HG02763 (cell line): ENCODE results near the gene GJB2.
"Not testable (repeated sequence)": the region's sequence is repeated elsewhere in the genome, so short reads cannot be mapped to it uniquely, and the experiment has no call there.

Experiments
- ATAC-seq: cut with Tn5 transposase; IDR thresholded peaks from one replicate; pipeline ENCODE4 v1.9.1; 2021; ENCODE audit warnings: mild to moderate bottlenecking, moderate library complexity; ENCODE audit not compliant: unreplicated experiment

The GJB2 gene

GRCh38 chr13:20171364-20171763, 21.4 kb downstream of the GJB2 start:
- ATAC-seq = no peak

DNA sequence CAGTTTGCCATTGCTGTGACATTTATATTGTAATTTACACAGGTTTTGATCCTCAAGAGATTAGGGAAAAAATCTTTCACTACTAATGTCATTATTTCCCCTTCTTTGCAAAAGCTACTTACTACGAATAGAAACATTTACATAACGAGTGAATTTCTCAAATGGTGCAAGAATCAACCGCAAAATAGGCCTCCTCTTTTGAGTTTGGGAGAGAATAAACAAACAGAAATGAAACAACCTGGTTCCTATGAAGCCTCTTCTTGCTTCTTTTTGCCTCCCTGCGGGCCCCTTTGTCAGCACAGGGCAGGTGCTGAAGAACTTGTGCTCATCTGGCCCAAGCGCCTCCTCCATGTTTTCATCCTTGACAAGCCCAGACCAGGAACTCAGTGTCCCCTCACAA, 21.8 kb downstream of the GJB2 start:
- no peak for ATAC-seq

- ATAC-seq = no peak
These were observed 24.3 kb downstream of the GJB2 start for GRCh38 chr13:20168396-20168795.

- no peak for ATAC-seq
These were observed 27.1 kb downstream of the GJB2 start for GRCh38 chr13:20165417-20166257.

GRCh38 chr13:20161951-20162300, 30.8 kb downstream of the GJB2 start:
- no peak for ATAC-seq

DNA sequence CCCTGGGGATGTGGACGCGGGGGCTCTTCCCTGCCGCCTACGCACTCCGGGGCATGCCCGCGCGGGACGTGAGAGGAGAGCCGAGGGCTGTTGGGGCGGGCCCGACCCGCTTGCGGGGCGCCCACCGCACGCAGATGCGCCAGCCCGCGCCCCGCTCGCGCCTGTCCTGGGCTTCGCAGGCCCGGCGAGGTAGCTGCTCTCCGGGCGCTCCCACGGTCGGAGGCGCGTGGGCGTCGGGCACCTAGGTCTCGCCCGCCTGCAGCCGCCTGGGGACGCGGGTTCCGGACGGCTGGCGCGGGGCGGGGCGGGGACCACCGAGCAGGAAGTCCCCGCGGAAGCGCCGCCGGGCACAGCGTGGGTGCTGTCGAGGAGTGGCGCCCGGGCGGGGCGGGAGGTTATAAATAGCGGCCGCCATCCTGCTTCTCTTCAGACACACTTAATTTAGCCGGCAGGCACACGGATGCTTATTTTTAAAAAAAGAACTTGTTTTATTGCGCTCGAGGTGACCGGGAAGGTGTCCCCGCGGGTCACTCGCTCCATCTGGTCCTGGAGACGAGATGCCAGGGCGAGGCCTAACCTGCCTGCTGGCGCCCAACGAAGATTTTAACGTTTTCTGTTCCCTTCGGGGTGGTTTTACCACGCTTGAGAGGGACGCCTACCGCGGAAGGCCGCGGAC, 31.3 kb downstream of the GJB2 start:
- ATAC-seq = peak; percentile 55

- ATAC-seq = peak; percentile 51
These were observed 32.1 kb downstream of the GJB2 start, which contains the start of gene GJA3 for GRCh38 chr13:20160306-20161274. Gene GJA3, minus strand, starts transcription at chr13:20161052. Its CDS starts 17,764 bp downstream, at chr13:20143288.

DNA sequence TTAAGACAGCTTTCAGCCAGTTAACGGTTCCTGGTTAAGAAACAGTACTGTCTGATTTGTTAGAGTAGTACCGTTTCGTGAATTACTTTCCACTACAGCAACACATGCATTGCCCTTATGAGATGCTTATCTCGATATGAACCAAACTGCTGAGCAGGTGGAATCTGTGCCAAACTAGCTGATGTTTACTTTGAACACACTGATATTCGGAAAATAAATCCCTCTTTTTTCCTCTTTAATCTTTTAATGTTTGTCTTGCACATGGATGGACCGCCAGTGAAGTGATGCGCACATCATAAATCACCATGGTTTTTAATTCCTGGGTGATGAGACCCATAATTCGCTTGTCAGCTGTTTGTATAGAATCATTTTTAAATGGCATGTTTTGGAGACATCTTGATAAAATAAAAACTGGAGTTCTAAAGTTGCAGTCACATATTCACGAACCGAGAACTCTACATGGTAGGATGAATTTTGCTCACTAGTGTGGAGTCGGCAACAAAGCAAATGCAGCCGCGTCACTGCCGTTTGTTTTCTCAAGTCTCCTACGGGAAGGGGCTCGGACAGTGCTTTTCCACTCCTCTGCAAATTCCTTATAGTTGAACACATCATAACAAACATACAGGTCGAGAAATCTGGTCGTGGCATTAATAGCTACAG, 33.0 kb downstream of the GJB2 start:
- ATAC-seq = no peak

GRCh38 chr13:20157151-20157796, 35.5 kb downstream of the GJB2 start:
- no peak for ATAC-seq

- no peak for ATAC-seq
These were observed 36.0 kb downstream of the GJB2 start for GRCh38 chr13:20156702-20157101.

- ATAC-seq = not testable (repeated sequence)
These were observed 39.4 kb downstream of the GJB2 start for GRCh38 chr13:20153290-20153689.

- ATAC-seq = no peak
These were observed 41.1 kb downstream of the GJB2 start for GRCh38 chr13:20151612-20152011.

DNA sequence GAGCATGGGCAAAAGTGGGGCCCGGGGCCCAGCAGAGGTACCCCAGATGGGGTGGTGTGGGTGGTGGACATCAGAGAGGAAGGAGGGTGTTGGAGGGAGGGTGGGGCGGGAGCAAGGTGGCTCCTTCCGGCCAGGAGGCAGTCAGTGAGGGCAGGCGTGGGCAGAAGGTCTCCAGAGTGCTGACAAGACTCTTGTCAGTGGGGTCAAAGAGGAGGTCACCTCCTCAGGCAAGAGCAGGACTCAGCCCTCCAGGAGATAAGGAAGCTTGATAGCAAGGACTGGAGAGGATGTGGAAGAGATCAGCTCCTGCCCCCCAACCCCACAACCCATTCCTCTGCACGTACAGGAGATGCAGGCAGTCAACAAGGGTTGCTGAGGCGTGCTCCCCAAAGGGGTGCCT, 41.7 kb downstream of the GJB2 start:
- no peak for ATAC-seq

DNA sequence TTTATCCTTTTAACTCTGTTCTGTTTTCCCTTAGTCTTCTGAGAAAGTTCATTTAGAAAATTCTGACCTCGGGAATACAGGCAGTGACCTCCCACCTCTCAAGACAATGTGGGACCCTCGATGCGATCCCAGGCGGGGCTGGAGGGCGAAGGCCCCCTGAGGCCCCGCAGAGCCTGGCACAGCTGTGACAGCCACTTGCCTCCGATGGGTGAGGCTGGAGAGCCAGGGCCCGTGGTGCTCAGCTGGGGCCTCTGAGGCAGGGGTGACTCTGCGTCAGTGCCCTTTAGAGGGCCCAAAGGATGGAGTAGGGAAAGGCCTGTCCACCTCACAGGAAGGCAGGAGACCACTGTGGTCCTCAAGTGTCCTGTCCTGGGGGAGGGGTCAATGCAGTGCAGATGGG, 42.2 kb downstream of the GJB2 start:
- ATAC-seq = no peak

- no peak for ATAC-seq
These were observed 43.0 kb downstream of the GJB2 start for GRCh38 chr13:20149762-20150161.

DNA sequence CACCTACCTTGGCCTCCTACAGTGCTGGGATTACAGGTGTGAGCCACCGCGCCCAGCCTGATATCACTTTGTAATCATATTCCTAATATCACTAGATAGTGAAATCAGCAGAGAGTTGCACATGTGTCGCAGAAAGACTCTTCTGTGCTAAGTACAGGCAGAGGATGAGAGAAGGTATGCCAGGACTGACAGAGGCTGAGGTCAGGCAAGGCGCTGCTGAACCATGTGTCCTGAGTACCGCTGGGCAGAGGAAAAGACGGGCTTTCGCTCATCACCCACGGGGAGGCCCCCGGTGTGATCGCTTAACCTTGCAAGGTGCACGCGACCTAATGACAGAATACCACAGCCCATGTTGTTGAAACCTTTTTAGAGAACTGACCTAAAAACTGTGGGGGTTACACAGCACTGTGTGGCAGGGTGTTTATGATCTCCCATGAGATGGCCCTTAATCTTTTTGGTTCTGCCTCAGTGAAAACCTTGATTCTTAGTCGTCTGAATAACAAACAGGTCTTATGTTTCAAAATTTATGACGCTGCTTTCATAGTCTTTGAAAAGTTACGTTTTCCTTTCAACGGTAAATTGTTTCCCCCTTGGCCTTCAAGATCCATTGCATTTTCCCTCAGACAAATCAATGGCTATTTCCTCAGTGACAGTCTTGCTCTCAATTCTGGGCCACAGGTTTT, 44.1 kb downstream of the GJB2 start:
- ATAC-seq = no peak

- no peak for ATAC-seq
These were observed 46.4 kb downstream of the GJB2 start for GRCh38 chr13:20146381-20146780.

DNA sequence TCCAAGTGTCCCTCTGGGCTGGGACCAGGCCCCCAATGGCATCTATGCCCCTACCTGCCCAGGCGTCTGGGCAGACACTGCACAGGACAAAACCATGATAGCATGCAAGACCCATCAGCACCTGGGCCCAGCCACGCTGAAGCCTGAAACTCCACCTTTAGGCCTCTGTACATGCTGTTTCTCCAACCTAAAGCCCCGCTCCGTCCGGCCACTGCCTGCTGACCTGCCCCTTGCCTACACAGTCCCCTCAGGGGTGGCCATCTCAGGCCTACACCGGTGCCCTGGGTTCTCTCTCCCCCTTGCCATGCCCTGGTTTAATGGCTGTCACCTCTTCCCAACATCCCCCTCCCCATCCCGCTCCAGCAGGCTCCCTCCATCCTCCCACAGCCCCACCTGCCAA, 47.2 kb downstream of the GJB2 start:
- no peak for ATAC-seq

DNA sequence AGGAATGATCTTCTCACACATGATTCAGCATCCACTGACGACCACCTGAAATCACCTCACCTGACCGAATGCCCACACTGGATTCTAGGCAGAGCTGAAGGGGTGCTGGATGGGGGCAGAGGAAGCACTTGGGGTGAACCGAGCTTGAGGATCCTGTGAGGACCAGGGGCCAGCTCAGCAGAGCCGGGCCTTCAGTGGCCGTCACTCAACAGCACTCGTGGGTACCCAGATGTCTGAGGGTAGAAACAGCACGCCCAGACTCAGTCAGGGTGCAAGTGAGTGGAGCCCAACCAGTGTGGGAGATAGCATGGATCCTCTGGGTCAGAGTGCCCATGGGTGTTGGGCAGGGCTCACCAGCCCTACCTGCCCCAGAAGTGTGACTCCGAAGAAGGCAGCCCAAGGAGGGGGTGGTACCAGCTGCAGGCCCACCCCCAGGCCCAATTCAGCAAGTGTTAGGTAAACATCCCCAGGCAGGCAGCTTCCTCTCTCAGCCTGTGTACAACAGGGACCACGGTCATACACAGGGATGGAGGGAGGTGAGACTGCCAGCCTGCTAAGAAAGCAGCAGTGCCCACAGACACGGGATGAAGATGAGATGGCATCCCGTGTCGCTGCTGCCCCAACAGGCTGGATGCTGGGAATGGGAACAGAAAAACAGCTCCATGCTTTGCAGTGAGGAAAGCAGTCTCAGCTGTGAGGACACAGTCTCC, 48.4 kb downstream of the GJB2 start:
- ATAC-seq = no peak
